ENCODE results near the gene OR2T34.
A peak's percentile ranks its signal among the peaks of the same experiment; 100 is the strongest.

DNA sequence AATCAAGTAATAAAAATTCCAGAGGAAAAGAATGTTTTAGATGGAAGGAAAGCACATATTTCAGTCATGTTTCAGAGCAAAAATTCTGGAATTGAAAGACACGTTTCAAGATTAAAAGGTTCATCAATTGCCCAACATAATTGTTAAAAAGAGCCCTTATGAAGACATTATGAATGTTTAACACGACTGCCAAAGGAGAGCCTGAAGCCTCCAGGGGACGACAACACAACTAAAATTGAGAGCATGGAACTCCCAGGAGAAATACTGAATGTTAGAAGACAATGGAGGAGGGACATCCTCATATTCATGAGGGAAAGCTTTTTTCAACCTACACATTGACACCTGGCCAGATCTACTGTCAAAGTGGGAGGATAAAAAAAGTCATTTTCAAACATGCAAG is 44.3 kb upstream of the OR2T34 start:
- TF ChIP-seq, protein P1, sequence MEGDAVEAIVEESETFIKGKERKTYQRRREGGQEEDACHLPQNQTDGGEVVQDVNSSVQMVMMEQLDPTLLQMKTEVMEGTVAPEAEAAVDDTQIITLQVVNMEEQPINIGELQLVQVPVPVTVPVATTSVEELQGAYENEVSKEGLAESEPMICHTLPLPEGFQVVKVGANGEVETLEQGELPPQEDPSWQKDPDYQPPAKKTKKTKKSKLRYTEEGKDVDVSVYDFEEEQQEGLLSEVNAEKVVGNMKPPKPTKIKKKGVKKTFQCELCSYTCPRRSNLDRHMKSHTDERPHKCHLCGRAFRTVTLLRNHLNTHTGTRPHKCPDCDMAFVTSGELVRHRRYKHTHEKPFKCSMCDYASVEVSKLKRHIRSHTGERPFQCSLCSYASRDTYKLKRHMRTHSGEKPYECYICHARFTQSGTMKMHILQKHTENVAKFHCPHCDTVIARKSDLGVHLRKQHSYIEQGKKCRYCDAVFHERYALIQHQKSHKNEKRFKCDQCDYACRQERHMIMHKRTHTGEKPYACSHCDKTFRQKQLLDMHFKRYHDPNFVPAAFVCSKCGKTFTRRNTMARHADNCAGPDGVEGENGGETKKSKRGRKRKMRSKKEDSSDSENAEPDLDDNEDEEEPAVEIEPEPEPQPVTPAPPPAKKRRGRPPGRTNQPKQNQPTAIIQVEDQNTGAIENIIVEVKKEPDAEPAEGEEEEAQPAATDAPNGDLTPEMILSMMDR (IDR thresholded peaks at IDR 0.05), result 0 out of 2 replicates have a peak, but pooled peaks have one; percentile 19
- TF ChIP-seq CBFB (CRISPR knock-in tag; IDR thresholded peaks at IDR 0.05; ENCODE audit: low read depth) (no peak), NR2C2 (CRISPR knock-in tag; IDR thresholded peaks at IDR 0.05) (no peak), ZBTB21 (CRISPR knock-in tag; IDR thresholded peaks at IDR 0.05; ENCODE audit: borderline replicate concordance) (no peak), JUN (CRISPR knock-in tag; IDR thresholded peaks at IDR 0.05) (no peak), ELF4 (CRISPR knock-in tag; IDR thresholded peaks at IDR 0.05; ENCODE audit: low read depth) (no peak), NR3C1 (CRISPR knock-in tag; conservative IDR thresholded peaks at IDR 0.05; ENCODE audit: low read depth) (no peak)
- TF ChIP-seq, protein P2, sequence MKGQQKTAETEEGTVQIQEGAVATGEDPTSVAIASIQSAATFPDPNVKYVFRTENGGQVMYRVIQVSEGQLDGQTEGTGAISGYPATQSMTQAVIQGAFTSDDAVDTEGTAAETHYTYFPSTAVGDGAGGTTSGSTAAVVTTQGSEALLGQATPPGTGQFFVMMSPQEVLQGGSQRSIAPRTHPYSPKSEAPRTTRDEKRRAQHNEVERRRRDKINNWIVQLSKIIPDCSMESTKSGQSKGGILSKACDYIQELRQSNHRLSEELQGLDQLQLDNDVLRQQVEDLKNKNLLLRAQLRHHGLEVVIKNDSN (CRISPR knock-in tag; IDR thresholded peaks at IDR 0.05), result no peak
- TF ChIP-seq, protein P3, sequence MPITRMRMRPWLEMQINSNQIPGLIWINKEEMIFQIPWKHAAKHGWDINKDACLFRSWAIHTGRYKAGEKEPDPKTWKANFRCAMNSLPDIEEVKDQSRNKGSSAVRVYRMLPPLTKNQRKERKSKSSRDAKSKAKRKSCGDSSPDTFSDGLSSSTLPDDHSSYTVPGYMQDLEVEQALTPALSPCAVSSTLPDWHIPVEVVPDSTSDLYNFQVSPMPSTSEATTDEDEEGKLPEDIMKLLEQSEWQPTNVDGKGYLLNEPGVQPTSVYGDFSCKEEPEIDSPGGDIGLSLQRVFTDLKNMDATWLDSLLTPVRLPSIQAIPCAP (CRISPR knock-in tag; IDR thresholded peaks at IDR 0.05), result no peak
- TF ChIP-seq, protein P4, sequence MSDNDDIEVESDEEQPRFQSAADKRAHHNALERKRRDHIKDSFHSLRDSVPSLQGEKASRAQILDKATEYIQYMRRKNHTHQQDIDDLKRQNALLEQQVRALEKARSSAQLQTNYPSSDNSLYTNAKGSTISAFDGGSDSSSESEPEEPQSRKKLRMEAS (CRISPR knock-in tag; IDR thresholded peaks at IDR 0.05), result no peak

All from WTC11 (cell line).